ENCODE measurements around the gene TPPP3.

TPPP3 gene

DNA sequence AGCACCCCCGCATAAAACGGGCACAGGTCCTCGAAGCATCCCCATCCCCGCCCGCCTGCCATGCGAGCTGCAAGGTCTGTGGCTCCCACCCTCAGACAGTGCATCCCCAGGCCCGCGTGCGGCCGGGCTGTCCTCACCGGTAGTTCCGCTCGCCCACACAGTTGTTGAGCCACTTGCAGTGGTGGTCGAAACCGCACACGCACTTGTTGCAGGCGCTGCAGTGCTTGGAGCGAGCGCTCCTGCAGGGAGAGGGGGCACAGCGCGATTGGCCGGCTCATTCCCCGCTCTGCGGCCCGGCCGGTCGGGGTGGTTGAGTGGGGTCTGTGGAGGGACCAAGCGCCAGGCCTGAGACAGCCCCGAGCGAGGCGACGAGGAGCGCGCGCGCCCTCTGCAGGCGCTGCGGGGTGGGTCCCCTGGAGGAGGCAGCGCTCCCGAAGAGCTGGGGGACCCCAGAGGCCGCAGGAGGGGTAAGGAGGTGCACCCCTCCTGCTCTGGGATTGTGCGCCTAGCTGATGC lies 6.0 kb upstream of the TPPP3 start:
- TF ChIP-seq RAD21 (IDR thresholded peaks at IDR 0.05; ENCODE audit: low read depth) (peak; percentile 25; the same call in 1 of the 2 replicates), NFIC (IDR thresholded peaks at IDR 0.05) (no peak)

DNA sequence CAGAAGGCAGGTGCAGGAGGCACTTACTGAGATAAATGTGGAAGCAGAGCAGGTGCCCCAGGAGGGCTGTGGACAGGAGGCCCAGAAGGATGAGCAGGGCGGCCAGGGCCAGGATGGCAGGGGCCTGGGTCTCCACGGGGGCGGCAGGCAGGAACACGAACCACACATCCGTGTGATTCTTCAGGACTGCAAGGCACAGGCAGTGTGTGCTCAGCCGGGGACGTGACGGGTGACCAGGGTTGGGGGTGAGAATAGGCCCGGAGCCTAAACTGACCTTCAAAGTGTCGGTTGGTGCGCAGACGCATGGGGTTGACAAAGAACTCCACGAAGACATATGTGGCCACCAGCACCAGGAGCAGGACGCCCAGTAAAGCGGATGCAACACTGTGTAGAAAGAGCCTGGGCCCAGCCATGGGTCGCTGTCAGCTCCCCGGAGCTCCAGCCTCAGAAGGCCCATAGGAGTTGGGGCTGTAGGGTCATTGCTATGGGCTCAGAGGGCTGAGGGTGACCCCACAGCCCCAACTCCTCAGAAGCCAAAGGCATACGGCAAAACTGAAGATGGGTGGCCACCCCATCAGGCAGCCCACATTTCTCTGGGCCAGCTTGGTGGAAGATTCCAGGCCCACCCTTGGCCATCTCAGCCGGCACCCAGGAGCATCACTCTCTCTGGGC lies 5.4 kb upstream of the TPPP3 start:
- TF ChIP-seq FOXM1 (IDR thresholded peaks at IDR 0.05; ENCODE audit: borderline replicate concordance, low read depth) (no peak), RAD21 (IDR thresholded peaks at IDR 0.05; ENCODE audit: low read depth) (no peak), CEBPB (IDR thresholded peaks at IDR 0.05) (no peak), NFIC (IDR thresholded peaks at IDR 0.05) (no peak), EGR1 (IDR thresholded peaks at IDR 0.05) (no peak), TEAD4 (IDR thresholded peaks at IDR 0.05) (no peak)
- TF ChIP-seq, protein P1, sequence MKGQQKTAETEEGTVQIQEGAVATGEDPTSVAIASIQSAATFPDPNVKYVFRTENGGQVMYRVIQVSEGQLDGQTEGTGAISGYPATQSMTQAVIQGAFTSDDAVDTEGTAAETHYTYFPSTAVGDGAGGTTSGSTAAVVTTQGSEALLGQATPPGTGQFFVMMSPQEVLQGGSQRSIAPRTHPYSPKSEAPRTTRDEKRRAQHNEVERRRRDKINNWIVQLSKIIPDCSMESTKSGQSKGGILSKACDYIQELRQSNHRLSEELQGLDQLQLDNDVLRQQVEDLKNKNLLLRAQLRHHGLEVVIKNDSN (IDR thresholded peaks at IDR 0.05) = no peak
- TF ChIP-seq, protein P2, sequence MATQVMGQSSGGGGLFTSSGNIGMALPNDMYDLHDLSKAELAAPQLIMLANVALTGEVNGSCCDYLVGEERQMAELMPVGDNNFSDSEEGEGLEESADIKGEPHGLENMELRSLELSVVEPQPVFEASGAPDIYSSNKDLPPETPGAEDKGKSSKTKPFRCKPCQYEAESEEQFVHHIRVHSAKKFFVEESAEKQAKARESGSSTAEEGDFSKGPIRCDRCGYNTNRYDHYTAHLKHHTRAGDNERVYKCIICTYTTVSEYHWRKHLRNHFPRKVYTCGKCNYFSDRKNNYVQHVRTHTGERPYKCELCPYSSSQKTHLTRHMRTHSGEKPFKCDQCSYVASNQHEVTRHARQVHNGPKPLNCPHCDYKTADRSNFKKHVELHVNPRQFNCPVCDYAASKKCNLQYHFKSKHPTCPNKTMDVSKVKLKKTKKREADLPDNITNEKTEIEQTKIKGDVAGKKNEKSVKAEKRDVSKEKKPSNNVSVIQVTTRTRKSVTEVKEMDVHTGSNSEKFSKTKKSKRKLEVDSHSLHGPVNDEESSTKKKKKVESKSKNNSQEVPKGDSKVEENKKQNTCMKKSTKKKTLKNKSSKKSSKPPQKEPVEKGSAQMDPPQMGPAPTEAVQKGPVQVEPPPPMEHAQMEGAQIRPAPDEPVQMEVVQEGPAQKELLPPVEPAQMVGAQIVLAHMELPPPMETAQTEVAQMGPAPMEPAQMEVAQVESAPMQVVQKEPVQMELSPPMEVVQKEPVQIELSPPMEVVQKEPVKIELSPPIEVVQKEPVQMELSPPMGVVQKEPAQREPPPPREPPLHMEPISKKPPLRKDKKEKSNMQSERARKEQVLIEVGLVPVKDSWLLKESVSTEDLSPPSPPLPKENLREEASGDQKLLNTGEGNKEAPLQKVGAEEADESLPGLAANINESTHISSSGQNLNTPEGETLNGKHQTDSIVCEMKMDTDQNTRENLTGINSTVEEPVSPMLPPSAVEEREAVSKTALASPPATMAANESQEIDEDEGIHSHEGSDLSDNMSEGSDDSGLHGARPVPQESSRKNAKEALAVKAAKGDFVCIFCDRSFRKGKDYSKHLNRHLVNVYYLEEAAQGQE (IDR thresholded peaks at IDR 0.05; ENCODE audit: low read depth) = no peak
- TF ChIP-seq, protein P3, sequence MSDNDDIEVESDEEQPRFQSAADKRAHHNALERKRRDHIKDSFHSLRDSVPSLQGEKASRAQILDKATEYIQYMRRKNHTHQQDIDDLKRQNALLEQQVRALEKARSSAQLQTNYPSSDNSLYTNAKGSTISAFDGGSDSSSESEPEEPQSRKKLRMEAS (IDR thresholded peaks at IDR 0.05) = no peak

DNA sequence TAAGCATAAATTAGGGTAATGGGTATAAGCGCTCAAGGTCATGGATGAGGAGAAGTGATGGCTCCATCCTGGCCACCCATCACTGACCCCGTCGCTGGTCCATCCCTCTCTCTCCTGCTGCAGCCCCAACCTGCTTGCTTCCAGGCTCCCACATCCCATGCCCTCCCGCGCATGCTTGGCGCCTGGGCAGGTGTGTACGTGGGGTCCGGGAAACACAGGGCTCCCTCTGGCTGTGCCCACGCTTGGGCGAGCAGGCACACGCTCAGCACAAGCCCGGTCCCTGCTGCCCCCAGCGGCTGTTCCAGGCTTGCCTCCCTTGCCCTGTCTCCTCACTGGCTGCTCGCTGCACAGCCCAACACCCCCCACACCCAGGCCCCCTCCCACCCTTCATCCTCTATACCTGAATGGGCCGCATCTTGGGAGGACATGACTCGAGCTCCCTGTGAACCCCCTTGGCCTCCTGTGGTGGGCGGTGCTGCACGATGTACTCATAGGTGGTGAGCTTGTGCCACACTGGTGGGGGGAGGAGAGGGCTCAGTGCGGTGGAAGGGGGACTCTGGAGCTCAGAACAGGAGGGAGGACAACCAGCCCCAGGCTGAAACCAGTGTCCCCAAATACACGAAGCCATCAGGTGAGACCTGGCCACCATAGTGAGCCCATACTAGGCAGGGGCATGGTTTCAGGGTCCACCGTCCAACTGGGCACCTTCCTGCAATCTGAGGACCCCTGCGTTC lies 4.7 kb upstream of the TPPP3 start:
- TF ChIP-seq TCF12 (IDR thresholded peaks at IDR 0.05; ENCODE audit: low read depth) (no peak), CREB1 (IDR thresholded peaks at IDR 0.05; ENCODE audit: low read depth) (no peak), ZBTB7A (IDR thresholded peaks at IDR 0.05; ENCODE audit: low read depth) (no peak), CEBPB (IDR thresholded peaks at IDR 0.05) (no peak), NFIC (IDR thresholded peaks at IDR 0.05) (no peak), FOXM1 (IDR thresholded peaks at IDR 0.05; ENCODE audit: borderline replicate concordance, low read depth) (no peak), EGR1 (IDR thresholded peaks at IDR 0.05) (no peak), YY1 (IDR thresholded peaks at IDR 0.05; ENCODE audit: low read depth) (no peak), RAD21 (IDR thresholded peaks at IDR 0.05; ENCODE audit: low read depth) (no peak), EP300 (IDR thresholded peaks at IDR 0.05; ENCODE audit: borderline replicate concordance) (no peak), TAF1 (IDR thresholded peaks at IDR 0.05; ENCODE audit: low read depth) (no peak), TEAD4 (IDR thresholded peaks at IDR 0.05) (no peak)
- TF ChIP-seq, protein P3 (IDR thresholded peaks at IDR 0.05) = no peak
- TF ChIP-seq, protein P1 (IDR thresholded peaks at IDR 0.05) = no peak
- TF ChIP-seq, protein P2 (IDR thresholded peaks at IDR 0.05; ENCODE audit: low read depth) = no peak

DNA sequence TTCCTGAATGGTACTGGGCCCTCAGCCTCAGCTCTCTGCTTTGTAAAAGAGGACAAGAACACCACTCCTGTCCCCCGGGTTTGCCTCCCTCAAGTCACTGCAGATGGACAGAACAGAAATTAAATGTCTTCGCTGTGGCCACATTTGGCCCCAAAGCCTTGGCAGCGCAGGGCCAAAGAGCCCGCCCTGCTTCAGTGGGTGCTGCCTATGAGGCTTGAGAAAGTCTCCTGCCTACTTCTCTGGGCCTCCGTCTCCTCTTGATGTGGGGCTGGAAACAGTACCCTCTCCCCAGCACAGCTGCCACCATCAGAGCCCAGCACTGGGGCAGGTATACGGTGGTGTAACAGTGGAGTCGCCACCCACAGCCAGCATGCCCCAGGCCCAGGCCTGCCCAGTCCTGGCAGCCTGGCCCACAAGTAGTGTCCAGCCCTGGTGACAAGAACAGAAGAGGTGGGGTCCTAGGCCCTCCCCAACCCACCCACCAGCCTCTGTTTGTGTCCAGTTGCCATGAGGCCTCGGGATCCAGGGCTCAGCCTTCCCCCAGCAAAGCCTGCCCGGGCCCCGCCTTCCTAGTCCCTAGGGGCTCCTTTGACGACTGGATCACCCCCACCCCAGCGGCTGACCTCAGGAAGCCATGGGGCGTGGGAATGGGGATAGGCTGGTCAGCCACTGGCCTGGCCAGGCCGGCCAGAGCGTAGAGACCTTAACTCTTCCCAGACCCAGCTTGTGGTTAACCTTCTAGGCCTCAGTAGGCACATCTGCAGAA lies 3.9 kb upstream of the TPPP3 start:
- no peak for TF ChIP-seq EP300 (IDR thresholded peaks at IDR 0.05; ENCODE audit: borderline replicate concordance)
- TF ChIP-seq, protein P1 (IDR thresholded peaks at IDR 0.05) = no peak
- no peak for TF ChIP-seq RAD21 (IDR thresholded peaks at IDR 0.05; ENCODE audit: low read depth)
- no peak for TF ChIP-seq FOXM1 (IDR thresholded peaks at IDR 0.05; ENCODE audit: borderline replicate concordance, low read depth)
- no peak for TF ChIP-seq TAF1 (IDR thresholded peaks at IDR 0.05; ENCODE audit: low read depth)
- TF ChIP-seq, protein P3 (IDR thresholded peaks at IDR 0.05) = no peak
- no peak for TF ChIP-seq EGR1 (IDR thresholded peaks at IDR 0.05)

All from Ishikawa (cell line).